ES-I3 (cell line): Measurements from ENCODE around the gene CYB5R2.

Experiments used
- H3K36me3 ChIP-seq: 2 replicates; pipeline ENCODE4 v1.6.1; 2013; ENCODE audit warnings: mild to moderate bottlenecking, low read length, control low read depth, moderate library complexity; ENCODE audit not compliant: insufficient read depth
- H3K4me1 ChIP-seq: 2 replicates; pipeline ENCODE4 v1.6.1; 2013; ENCODE audit warnings: mild to moderate bottlenecking, control low read depth, low read length; ENCODE audit not compliant: insufficient read depth
- H3K9ac ChIP-seq: 2 replicates; pipeline ENCODE4 v1.6.1; 2013; ENCODE audit warnings: low read depth, mild to moderate bottlenecking, low read length, moderate library complexity
- H3K9me3 ChIP-seq: 2 replicates; pipeline ENCODE4 v1.6.1; 2013; ENCODE audit warnings: mild to moderate bottlenecking, low read length, moderate library complexity; ENCODE audit not compliant: control insufficient read depth, insufficient read depth

CYB5R2 gene

GRCh38 chr11:7677796-7678201 is 4.5 kb upstream of the CYB5R2 start:
- Histone ChIP-seq H3K9me3 (no peaks in the 10 kb centered on the region), H3K36me3 (no peaks in the 10 kb centered on the region), H3K9ac (no peak overlapping the region), H3K4me1 (peaks cover 4% of the 10 kb centered on the region; the same call in 1 of the 2 replicates)

DNA sequence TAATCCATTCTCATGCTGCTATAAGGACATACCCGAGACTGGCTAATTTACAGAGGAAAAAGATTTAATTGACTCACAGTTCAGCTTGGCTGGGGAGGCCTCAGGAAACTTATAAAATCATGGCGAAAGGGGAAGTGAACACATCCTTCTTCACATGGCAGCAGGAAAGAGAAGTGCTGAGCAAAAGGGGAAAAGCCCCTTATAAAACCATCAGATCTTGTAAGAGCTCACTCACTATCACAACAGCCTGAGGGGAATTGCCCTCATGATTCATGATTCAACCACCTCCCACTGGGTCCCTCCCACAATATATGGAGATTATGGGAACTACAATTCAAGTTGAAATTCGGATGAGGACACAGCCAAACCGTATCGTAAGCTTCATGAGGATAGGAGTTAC is 3.8 kb upstream of the CYB5R2 start:
- Histone ChIP-seq H3K9ac (no peak overlapping the region), H3K9me3 (no peaks in the 10 kb centered on the region), H3K36me3 (no peaks in the 10 kb centered on the region)

DNA sequence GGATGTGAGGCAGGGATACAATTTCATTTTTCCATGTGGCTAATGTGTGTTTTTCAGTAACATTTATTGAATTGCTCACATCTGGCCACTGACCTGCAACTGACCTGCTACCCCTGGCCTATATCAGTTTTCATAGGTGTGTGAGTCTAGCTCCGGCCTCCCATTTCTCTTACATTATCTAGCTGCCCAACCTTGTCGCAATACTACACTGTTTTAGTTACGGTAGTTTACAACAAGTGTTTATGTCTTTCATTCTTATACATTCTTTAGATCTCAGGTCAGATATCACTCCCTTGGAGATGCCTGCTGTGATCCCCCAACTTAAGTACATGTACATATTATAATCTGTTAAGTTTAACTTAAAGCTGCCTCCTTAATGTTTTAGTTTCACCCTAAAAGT is 2.3 kb upstream of the CYB5R2 start:
- H3K36me3 ChIP-seq: no peaks in the 10 kb centered on the region
- H3K9me3 ChIP-seq: no peaks in the 10 kb centered on the region
- no peak overlapping the region for H3K9ac ChIP-seq
- H3K4me1 ChIP-seq: peaks cover 9% of the 10 kb centered on the region

More for the DNA sequence above, 3.8 kb upstream of the CYB5R2 start:
- H3K4me1 ChIP-seq: peaks cover 4% of the 10 kb centered on the region; the same call in 1 of the 2 replicates

- Histone ChIP-seq H3K9ac (peak overlapping the region; percentile 64), H3K36me3 (peaks cover 4% of the 10 kb centered on the region), H3K4me1 (peaks cover 9% of the 10 kb centered on the region; the same call in 1 of the 2 replicates), H3K9me3 (no peaks in the 10 kb centered on the region)
Observed at GRCh38 chr11:7673724-7674434, 579 bp upstream of the CYB5R2 start.

DNA sequence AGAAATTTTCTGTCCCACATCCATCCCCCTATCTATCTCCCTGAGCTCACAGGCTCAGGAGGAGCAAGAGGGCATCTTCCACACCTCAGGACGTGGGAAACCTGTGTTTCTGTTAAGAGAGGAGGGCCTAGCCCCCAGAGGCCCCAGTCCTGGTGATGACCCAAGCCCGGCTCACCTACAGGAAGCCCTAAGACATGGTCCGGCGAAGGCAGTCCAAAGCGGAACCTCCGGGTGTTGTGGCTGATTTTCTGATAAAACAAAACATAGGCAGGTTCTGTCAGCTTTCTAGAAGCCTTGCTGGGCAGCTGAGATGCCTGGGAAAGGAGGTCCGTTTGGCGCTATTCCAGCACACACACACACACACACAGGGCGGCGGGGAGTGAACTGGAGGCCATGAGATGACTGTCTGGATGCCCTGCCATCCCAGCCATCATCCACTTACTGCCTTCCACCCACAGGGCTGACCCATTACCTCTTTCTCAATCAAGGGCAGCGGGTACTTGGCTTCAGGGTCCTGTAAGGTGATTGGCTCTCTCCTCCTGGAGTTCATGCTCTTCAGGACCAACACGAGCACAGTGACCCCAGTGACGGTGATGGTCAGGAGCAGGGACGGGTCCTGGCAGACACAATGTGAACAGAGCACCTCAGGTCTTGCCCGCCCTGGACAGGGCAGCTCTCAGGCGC is 882 bp downstream of the CYB5R2 start:
- Histone ChIP-seq H3K9ac (no peak overlapping the region; the same call in 1 of the 2 replicates), H3K36me3 (peaks cover 6% of the 10 kb centered on the region), H3K9me3 (no peaks in the 10 kb centered on the region), H3K4me1 (peaks cover 9% of the 10 kb centered on the region; the same call in 1 of the 2 replicates)

GRCh38 chr11:7671347-7672215 is 1.7 kb downstream of the CYB5R2 start:
- Histone ChIP-seq H3K9ac (no peak overlapping the region), H3K9me3 (no peaks in the 10 kb centered on the region), H3K36me3 (peaks cover 11% of the 10 kb centered on the region)

GRCh38 chr11:7670641-7671040 is 2.7 kb downstream of the CYB5R2 start:
- Histone ChIP-seq H3K4me1 (peaks cover 9% of the 10 kb centered on the region; the same call in 1 of the 2 replicates), H3K9me3 (no peaks in the 10 kb centered on the region), H3K9ac (no peak overlapping the region), H3K36me3 (peaks cover 12% of the 10 kb centered on the region)

More at GRCh38 chr11:7671347-7672215, 1.7 kb downstream of the CYB5R2 start:
- peaks cover 9% of the 10 kb centered on the region; the same call in 1 of the 2 replicates for H3K4me1 ChIP-seq

DNA sequence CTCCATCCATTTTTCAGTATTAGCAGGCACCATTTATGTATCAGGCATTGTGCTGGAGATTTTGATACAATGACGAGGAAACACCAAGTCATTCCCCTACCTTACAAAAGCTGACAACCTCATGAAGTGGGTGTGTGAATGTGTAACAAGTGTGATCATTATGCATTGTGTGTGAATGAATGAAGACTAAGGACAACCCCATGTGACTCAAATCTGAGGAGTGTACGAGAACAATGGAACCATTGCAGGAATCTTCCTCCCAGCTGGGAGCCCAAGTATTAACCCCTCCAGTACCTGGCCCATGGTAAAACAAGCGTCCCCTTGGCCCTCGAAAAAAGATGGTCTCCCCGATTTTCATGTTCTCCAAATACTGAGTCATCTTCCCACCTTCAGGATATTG is 4.4 kb downstream of the CYB5R2 start:
- H3K9ac ChIP-seq: no peak overlapping the region
- no peaks in the 10 kb centered on the region for H3K9me3 ChIP-seq
- peaks cover 9% of the 10 kb centered on the region; the same call in 1 of the 2 replicates for H3K4me1 ChIP-seq
- H3K36me3 ChIP-seq: peaks cover 16% of the 10 kb centered on the region

- no peak overlapping the region for H3K9ac ChIP-seq
- H3K4me1 ChIP-seq: peaks cover 9% of the 10 kb centered on the region; the same call in 1 of the 2 replicates
- no peaks in the 10 kb centered on the region for H3K9me3 ChIP-seq
- peaks cover 16% of the 10 kb centered on the region for H3K36me3 ChIP-seq
Observed at GRCh38 chr11:7668464-7668863, 4.8 kb downstream of the CYB5R2 start.

DNA sequence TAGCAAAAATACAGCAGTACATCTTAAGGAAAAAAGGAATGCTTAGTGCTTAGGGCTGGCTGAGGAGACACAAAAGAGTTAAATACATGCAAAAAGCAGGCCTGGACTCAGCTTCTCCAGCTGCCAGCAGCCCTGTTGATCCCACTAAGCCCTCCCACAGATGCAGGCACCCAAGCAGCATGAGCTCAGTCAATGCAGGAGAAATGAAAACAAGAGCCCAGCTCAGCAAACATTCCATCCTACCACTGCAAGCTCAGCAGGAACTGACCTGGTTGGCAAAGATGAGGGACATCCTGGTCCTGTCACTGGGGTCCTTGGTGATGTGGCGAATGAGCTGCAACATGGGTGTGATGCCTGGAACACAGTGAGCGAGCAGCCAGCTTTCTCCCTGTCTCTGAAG is 5.8 kb downstream of the CYB5R2 start:
- Histone ChIP-seq H3K9ac (no peak overlapping the region), H3K4me1 (peaks cover 9% of the 10 kb centered on the region; the same call in 1 of the 2 replicates), H3K9me3 (no peaks in the 10 kb centered on the region), H3K36me3 (peaks cover 16% of the 10 kb centered on the region)

- Histone ChIP-seq H3K9ac (no peak overlapping the region), H3K36me3 (peaks cover 16% of the 10 kb centered on the region), H3K9me3 (no peaks in the 10 kb centered on the region), H3K4me1 (peaks cover 4% of the 10 kb centered on the region; the same call in 1 of the 2 replicates)
Observed at GRCh38 chr11:7666292-7666866, 6.9 kb downstream of the CYB5R2 start.

DNA sequence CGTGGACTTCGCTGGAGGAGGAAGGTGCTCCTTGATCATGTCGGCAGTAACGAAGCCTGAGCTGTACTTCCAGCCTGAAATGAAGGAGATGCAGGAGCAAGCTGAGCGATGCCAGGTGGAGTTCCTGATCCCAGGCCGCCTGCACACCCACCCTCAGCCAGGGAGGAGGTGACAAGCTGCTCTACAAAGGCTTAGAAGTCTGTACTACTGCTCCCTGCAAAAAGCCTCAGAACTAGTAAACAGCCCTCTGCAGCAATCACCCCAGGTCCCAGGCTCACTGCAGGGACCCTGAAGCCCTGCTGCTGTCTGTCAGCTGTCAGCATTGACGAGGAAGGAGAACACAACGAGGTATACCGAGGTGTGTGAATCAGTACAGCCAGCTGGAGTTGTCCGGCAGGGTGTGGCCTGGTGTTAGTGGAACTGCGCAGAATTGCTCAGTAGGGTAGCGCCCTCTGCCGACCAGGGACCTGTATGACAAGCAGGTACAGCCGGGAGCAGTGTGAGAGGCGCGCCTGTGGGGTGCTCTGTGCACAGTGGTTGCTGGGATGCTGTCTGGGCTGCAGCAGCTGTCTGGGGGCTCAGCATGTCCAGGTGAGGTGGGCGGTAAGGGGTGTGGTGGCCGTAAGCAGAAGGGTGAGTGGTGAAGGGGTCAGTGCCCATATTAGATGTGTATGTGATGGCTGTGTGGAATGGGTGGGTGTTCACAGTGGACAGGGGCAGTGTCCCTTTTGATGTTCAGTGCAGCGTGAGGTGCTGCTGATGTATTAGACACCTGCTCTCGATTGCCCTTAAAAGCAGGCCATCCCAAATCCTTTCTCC is 7.6 kb downstream of the CYB5R2 start:
- peaks cover 16% of the 10 kb centered on the region for H3K36me3 ChIP-seq
- no peaks in the 10 kb centered on the region for H3K9me3 ChIP-seq
- peaks cover 4% of the 10 kb centered on the region; the same call in 1 of the 2 replicates for H3K4me1 ChIP-seq

DNA sequence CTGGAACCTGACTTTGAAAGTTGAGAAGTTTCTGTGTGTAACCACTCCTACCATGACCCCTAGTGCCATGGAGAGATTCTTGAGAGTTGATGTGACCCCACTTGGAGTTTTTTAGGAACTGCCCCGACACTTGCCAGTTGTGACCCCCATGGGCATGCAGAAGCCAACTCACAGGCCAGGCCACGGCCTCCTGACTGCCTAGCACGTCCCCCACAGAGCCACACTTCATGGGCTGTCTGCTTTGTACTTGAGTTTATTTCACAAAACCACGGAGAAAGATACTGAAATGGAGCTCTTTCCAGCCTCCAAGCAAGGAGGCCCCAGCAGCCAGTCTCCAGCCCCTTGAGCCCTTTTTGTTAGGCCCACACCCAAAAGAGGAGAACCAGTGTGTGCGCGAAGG is 8.4 kb downstream of the CYB5R2 start:
- Histone ChIP-seq H3K9ac (no peak overlapping the region), H3K4me1 (peaks cover 4% of the 10 kb centered on the region; the same call in 1 of the 2 replicates), H3K36me3 (peaks cover 16% of the 10 kb centered on the region), H3K9me3 (no peaks in the 10 kb centered on the region)

More for the DNA sequence above, 7.6 kb downstream of the CYB5R2 start:
- no peak overlapping the region for H3K9ac ChIP-seq
